C4-2B (cell line): ENCODE data around the gene ATP2B3.

Experiments used
- H3K27ac ChIP-seq: fragments of 450-650 bp; 2 replicates; pipeline ENCODE4 v1.5.1; 2017
- ZFX ChIP-seq: fragments of 450-650 bp; IDR thresholded peaks from 2 replicates; pipeline ENCODE4 v1.6.1; 2017
- TF ChIP-seq, protein P1 (sequence below): fragments of 450-650 bp; conservative IDR thresholded peaks from 2 replicates; pipeline ENCODE4 v1.5.1; 2017; ENCODE audit warnings: mild to moderate bottlenecking

The ATP2B3 gene

DNA sequence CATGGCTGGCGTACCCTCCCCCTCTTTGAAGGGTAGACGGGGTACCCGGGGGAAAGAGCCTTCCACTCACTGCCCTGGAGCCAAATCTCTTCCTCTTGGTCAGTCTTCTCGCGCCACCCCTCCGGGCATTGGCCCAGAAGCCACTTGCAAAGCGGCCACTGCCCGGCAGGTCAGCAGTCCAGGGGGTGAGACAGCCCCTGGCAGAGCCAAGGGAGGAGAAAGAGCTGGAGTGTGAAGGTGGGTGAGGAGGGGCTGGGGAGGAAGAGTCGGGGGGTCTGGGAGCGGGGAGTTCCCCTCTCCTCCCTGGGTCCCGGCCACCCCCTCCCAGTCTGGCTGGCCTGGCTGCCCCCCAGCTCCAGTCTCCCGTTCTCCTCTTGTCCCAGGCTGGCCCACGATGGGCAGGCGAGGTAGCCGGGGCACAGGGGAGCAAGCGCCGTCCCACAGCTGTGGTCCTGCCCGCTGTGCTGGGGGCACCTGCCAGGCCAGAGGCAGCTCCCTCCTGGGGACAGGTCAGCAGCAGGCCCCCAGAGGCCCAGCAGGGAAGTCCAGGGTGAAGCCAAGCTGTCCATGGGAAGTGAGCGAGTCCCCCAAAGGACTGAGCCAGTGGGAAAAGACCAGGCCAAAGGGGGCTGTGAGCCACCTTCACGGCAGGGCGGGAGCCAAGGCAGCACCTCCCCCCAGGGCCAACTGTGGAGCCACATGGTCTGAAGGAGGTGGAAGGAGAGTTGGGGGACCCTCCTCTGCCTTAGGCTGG, 108.0 kb downstream of the ATP2B3 start:
- no peak overlapping the region for H3K27ac ChIP-seq
- TF ChIP-seq, protein P1, sequence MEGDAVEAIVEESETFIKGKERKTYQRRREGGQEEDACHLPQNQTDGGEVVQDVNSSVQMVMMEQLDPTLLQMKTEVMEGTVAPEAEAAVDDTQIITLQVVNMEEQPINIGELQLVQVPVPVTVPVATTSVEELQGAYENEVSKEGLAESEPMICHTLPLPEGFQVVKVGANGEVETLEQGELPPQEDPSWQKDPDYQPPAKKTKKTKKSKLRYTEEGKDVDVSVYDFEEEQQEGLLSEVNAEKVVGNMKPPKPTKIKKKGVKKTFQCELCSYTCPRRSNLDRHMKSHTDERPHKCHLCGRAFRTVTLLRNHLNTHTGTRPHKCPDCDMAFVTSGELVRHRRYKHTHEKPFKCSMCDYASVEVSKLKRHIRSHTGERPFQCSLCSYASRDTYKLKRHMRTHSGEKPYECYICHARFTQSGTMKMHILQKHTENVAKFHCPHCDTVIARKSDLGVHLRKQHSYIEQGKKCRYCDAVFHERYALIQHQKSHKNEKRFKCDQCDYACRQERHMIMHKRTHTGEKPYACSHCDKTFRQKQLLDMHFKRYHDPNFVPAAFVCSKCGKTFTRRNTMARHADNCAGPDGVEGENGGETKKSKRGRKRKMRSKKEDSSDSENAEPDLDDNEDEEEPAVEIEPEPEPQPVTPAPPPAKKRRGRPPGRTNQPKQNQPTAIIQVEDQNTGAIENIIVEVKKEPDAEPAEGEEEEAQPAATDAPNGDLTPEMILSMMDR = no peak
- TF ChIP-seq ZFX = no peak

DNA sequence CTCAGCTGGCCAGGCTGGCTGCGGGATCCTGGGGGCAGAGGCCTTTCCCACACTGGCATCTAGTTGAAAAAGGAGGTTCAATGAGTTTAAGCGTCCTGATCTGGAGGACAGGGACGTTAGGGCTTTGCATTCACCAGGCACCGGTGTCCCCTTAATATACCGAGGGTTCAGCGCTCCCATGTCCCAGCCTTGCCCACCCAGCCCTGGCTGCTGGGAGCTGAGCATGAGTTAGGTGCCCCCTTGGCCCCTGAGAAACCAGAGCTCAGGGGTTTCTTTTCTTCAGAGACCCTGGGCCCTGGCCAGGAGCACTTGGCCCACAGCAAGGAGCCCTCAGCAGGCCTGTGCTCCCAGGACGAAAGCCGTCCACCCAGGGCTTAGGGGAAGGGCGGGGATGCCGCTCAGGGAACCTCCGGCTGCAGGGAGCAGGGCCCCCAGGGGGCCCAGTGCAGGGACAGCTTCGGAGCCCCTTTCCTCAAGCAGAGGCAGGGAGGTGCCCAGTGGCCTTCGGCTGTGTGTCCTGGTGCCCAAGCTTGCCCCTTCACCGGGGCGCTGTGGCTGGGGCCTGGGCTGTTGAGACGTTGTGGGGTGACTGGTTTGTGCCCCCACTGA, 108.7 kb downstream of the ATP2B3 start:
- TF ChIP-seq, protein P1 = no peak
- H3K27ac ChIP-seq = no peak overlapping the region

DNA sequence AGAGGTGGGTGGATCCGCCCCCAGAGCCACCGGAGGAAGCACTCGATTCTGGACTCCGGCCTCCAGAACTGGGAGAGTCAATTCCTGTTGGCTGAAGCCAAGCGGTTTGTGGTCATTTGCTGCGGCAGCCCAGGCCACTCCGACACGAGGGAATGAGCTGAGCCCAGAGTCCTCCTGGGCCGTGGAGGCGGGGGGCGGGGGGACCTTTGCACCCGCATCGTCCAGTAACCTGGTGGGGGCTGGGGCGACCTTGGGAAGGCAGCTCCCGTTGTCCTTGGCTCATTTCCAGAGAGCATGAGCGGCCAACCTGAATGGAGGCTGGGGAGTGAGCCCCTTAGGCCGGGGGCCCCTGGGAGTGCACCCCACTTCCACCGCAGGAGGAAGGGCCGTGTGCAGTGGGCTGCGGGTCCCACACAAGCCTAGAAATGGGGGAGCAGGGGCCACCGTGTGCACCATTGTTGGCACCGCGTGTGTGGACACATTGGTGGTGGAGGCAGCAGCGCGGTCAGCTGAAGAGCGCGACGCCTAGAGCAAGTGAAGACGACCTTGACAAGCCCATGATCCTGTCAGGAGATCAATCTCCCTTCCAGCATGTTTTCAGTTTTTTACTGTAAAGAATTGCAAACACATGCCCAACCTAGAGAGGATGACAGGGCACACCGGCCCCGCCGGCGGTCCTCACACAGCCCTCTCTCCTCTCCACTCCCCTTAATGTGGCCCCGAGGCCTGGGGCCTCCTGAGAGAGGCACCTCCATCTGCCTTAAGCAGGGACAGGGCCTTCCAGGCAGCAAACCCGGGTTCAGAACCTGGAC, 109.6 kb downstream of the ATP2B3 start:
- H3K27ac ChIP-seq = no peak overlapping the region
- TF ChIP-seq, protein P1 = no peak
- no peak for TF ChIP-seq ZFX

DNA sequence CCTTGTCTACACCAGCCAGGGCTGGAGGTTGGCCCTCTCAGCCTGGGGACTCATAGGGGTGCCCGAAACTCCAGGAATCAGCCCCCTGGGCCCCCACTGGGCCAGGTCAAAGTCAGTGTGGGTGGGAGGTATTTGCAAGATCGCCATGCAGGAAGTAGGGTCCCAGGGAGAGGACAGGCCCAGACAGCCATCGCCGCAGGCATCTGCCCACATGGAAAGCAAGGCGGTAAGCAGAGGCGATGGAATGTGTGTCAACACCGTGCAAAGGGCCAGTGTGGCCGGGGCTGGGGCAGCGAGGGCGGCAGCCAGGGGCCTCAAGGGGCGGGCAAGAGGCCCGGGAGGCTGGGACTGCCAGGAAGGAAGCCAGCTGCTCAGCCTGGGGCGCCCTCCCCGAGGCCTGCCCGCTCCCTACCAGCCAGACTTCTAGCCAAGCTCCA, 110.3 kb downstream of the ATP2B3 start:
- TF ChIP-seq, protein P1 = no peak
- TF ChIP-seq ZFX = no peak
- H3K27ac ChIP-seq = no peak overlapping the region

DNA sequence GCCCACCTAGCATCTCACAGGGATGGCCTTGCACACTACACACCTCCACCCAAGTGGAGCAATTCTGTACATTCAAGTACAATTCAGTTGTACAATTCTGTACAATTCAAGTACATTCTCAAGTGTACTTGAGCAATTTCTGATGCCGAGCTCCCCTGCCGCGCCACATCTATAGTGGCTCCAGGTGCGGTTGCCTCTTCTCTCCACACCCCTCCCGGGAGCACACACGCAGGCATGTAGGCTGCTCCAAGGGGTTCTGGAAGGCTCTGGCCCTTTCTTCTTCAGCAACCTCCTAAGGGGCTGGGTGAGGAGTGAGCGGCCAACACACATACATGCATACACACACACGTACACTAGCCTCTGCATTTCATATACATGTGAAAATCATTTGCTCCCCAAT, 110.7 kb downstream of the ATP2B3 start:
- H3K27ac ChIP-seq = no peak overlapping the region

DNA sequence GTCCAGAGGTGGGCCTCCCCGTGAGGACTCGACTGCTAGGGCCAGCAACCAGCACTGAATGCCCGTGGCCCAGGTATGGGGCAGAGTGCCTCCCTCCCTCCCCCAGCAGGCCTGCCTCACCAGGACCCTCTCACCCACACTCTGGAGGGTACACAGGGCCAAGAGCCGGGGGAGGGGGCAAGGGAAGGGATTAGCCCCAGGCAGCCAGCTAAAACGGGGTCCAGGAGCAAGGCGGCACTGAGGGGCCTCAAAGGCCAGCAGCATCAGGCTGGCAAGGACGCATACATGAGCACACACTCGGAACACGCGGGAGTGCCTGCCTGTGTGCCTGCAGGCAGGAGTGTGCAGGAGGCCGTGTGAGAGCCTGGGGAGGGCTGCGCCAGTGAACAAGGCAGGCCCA, 111.2 kb downstream of the ATP2B3 start:
- no peak for TF ChIP-seq ZFX
- TF ChIP-seq, protein P1 = no peak
- no peak overlapping the region for H3K27ac ChIP-seq

More for the DNA sequence above, 110.7 kb downstream of the ATP2B3 start:
- TF ChIP-seq, protein P1 = no peak
- TF ChIP-seq ZFX = no peak

DNA sequence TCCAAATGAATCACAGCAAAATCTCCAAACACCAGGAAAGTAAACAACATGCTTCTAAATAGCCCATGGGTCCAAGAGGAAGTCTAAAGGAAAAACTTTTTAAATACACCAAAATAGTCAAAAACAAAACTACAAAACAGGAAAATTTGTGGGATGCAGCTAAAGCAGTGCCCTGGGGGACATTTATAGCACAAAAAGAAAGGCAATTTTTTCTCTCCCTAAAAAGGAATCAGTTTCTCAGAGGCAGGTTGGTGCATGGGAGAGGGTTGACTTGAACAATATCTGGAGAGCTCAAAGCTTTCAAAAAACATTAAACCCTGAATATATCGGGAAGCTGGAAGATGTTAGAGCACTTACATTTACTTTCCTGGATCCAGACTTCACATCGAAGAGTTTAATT, 113.9 kb downstream of the ATP2B3 start:
- H3K27ac ChIP-seq = no peak overlapping the region
- TF ChIP-seq ZFX = no peak
- TF ChIP-seq, protein P1 = no peak
